ENCODE results near the gene SDK1. TPM values are rescaled to one million over a fixed set of nuclear protein-coding genes. Genes with fewer than 3 reads are reported as not detected.

SDK1 gene
- total RNA-seq, 2 experiments from 2014 or later, result 0.19 to 0.36 TPM

GRCh38 chr7:3501671-3502070 lies 200.6 kb downstream of the SDK1 start:
- Histone ChIP-seq H3K4me3 (ENCODE audit: low read depth, low read length, poor library complexity, severe bottlenecking) (no peak overlapping the region), H4K20me1 (ENCODE audit: insufficient read depth, low read length) (no peaks in the 10 kb centered on the region), H2AFZ (ENCODE audit: low read length) (no peak overlapping the region), H3K9me2 (ENCODE audit: insufficient read depth, low read length) (no peaks in the 10 kb centered on the region), H3K79me2 (ENCODE audit: insufficient read depth, low read depth, low read length) (no peaks in the 10 kb centered on the region), H3K9me3 (ENCODE audit: low read length) (no peaks in the 10 kb centered on the region), H3K4me2 (ENCODE audit: low read length) (no peak overlapping the region), H3K36me3 (ENCODE audit: insufficient read depth, low read length) (no peaks in the 10 kb centered on the region), H3K4me1 (ENCODE audit: insufficient read depth, low read length, poor library complexity, severe bottlenecking) (no peaks in the 10 kb centered on the region), H3K27ac (ENCODE audit: low read depth, low read length, poor library complexity, severe bottlenecking) (no peak overlapping the region)
- intact Hi-C loops (cut with micrococcal nuclease; ENCODE audit: unreplicated experiment), result no loop called here
- BruUV-seq (replicated peaks), result no TSS peak
- no peak for TF ChIP-seq CTCF (conservative IDR thresholded peaks at IDR 0.05; ENCODE audit: low read length)
- TF ChIP-seq EZH2phosphoT487 (IDR thresholded peaks at IDR 0.05; ENCODE audit: borderline replicate concordance, low read depth, low read length), result no peak
- ChIA-PET POLR2A (no interaction called here), CTCF (ENCODE audit: unreplicated experiment) (no interaction called here)
- DNase-seq (ENCODE audit: low spot score), result no peak

- TF ChIP-seq EZH2phosphoT487 (IDR thresholded peaks at IDR 0.05; ENCODE audit: borderline replicate concordance, low read depth, low read length), result no peak
- TF ChIP-seq CTCF (conservative IDR thresholded peaks at IDR 0.05; ENCODE audit: low read length), result no peak
These were observed 203.3 kb downstream of the SDK1 start for GRCh38 chr7:3504384-3504783.

GRCh38 chr7:3510101-3511020 lies 209.3 kb downstream of the SDK1 start:
- Histone ChIP-seq H3K27ac (ENCODE audit: low read depth, low read length, poor library complexity, severe bottlenecking) (no peak overlapping the region), H3K79me2 (ENCODE audit: insufficient read depth, low read depth, low read length) (no peaks in the 10 kb centered on the region), H3K9me2 (ENCODE audit: insufficient read depth, low read length) (no peaks in the 10 kb centered on the region), H3K36me3 (ENCODE audit: insufficient read depth, low read length) (no peaks in the 10 kb centered on the region), H2AFZ (ENCODE audit: low read length) (no peak overlapping the region), H3K9me3 (ENCODE audit: low read length) (no peaks in the 10 kb centered on the region), H3K4me1 (ENCODE audit: insufficient read depth, low read length, poor library complexity, severe bottlenecking) (no peaks in the 10 kb centered on the region), H3K4me3 (ENCODE audit: low read depth, low read length, poor library complexity, severe bottlenecking) (no peak overlapping the region), H4K20me1 (ENCODE audit: insufficient read depth, low read length) (no peaks in the 10 kb centered on the region), H3K4me2 (ENCODE audit: low read length) (no peak overlapping the region)
- no TSS peak for BruUV-seq (replicated peaks)
- TF ChIP-seq CTCF (conservative IDR thresholded peaks at IDR 0.05; ENCODE audit: low read length) (no peak), EZH2phosphoT487 (IDR thresholded peaks at IDR 0.05; ENCODE audit: borderline replicate concordance, low read depth, low read length) (no peak)
- intact Hi-C loops (cut with micrococcal nuclease; ENCODE audit: unreplicated experiment), result no loop called here
- peak; percentile 31 for DNase-seq (ENCODE audit: low spot score)
- ChIA-PET CTCF (ENCODE audit: unreplicated experiment) (no interaction called here), POLR2A (no interaction called here)

More at GRCh38 chr7:3504384-3504783, 203.3 kb downstream of the SDK1 start:
- H3K36me3 ChIP-seq (ENCODE audit: insufficient read depth, low read length), result no peaks in the 10 kb centered on the region
- no peaks in the 10 kb centered on the region for H3K4me1 ChIP-seq (ENCODE audit: insufficient read depth, low read length, poor library complexity, severe bottlenecking)
- ChIA-PET POLR2A (interaction anchor here (0.6 kb wide), 1 partner anchor 12 kb away, joined by 4 read pairs; no protein-coding TSS in a partner anchor), CTCF (ENCODE audit: unreplicated experiment) (no interaction called here)
- no peaks in the 10 kb centered on the region for H3K79me2 ChIP-seq (ENCODE audit: insufficient read depth, low read depth, low read length)
- no peak for DNase-seq (ENCODE audit: low spot score)
- no peak overlapping the region for H3K4me2 ChIP-seq (ENCODE audit: low read length)
- no peak overlapping the region for H2AFZ ChIP-seq (ENCODE audit: low read length)
- H3K27ac ChIP-seq (ENCODE audit: low read depth, low read length, poor library complexity, severe bottlenecking), result no peak overlapping the region
- intact Hi-C loops (cut with micrococcal nuclease; ENCODE audit: unreplicated experiment), result no loop called here
- H4K20me1 ChIP-seq (ENCODE audit: insufficient read depth, low read length), result no peaks in the 10 kb centered on the region
- H3K9me3 ChIP-seq (ENCODE audit: low read length), result no peaks in the 10 kb centered on the region
- H3K4me3 ChIP-seq (ENCODE audit: low read depth, low read length, poor library complexity, severe bottlenecking), result no peak overlapping the region
- BruUV-seq (replicated peaks), result no TSS peak
- H3K9me2 ChIP-seq (ENCODE audit: insufficient read depth, low read length), result no peaks in the 10 kb centered on the region

Measured in OCI-LY7 (cell line).